HepG2 (cell line): ENCODE results near the gene SIGLEC10.

Experiments
- CTCF ChIP-seq: sonication (generic); formaldehyde crosslinking; IDR thresholded peaks from 2 replicates; pipeline ENCODE4 v1.5.0; 2020; ENCODE audit warnings: mild to moderate bottlenecking, missing genetic modification reagents, moderate library complexity
- MYNN ChIP-seq: sonication (generic); formaldehyde crosslinking; IDR thresholded peaks from 2 replicates; pipeline ENCODE4 v1.4.0; 2020; ENCODE audit warnings: mild to moderate bottlenecking, low read depth, missing genetic modification reagents
- NFYB ChIP-seq: sonication (generic); formaldehyde crosslinking; IDR thresholded peaks from 2 replicates; pipeline ENCODE4 v1.4.0; 2020; ENCODE audit warnings: missing genetic modification reagents
- PHF21A ChIP-seq: sonication (generic); formaldehyde crosslinking; IDR thresholded peaks from 2 replicates; pipeline ENCODE4 v1.5.0; 2020; ENCODE audit warnings: mild to moderate bottlenecking, missing genetic modification reagents
- RFX5 ChIP-seq: IDR thresholded peaks from 2 replicates; pipeline ENCODE4 v1.6.1; 2011; ENCODE audit warnings: low read depth, low read length, improper control_type of control experiment
- SP2 ChIP-seq: sonication (generic); formaldehyde crosslinking; IDR thresholded peaks from 2 replicates; pipeline ENCODE4 v1.5.1; 2020; ENCODE audit warnings: mild to moderate bottlenecking, missing genetic modification reagents
- SP4 ChIP-seq: sonication (generic); formaldehyde crosslinking; IDR thresholded peaks from 2 replicates; pipeline ENCODE4 v1.8.1; 2023; ENCODE audit warnings: mild to moderate bottlenecking, missing genetic modification reagents
- TAF1 ChIP-seq: sonication (generic); formaldehyde crosslinking; IDR thresholded peaks from 2 replicates; pipeline ENCODE4 v1.4.0; 2020; ENCODE audit warnings: missing genetic modification reagents
- ZFX ChIP-seq: sonication (generic); formaldehyde crosslinking; IDR thresholded peaks from 2 replicates; pipeline ENCODE4 v1.4.0; 2020; ENCODE audit warnings: mild to moderate bottlenecking, low read depth, missing genetic modification reagents, moderate library complexity
- ZNF12 ChIP-seq: sonication (generic); formaldehyde crosslinking; IDR thresholded peaks from 2 replicates; pipeline ENCODE4 v1.5.0; 2020; ENCODE audit warnings: missing genetic modification reagents
- ZNF326 ChIP-seq: sonication (generic); formaldehyde crosslinking; IDR thresholded peaks from 2 replicates; pipeline ENCODE4 v1.4.0; 2020; ENCODE audit warnings: missing genetic modification reagents, borderline replicate concordance
- TF ChIP-seq, protein P1 (sequence below): sonication (generic); formaldehyde crosslinking; IDR thresholded peaks from 2 replicates; pipeline ENCODE4 v1.4.0; 2020; ENCODE audit warnings: missing genetic modification reagents, mild to moderate bottlenecking, borderline replicate concordance
- TF ChIP-seq, protein P2 (sequence below): sonication (generic); formaldehyde crosslinking; IDR thresholded peaks from 2 replicates; pipeline ENCODE4 v1.8.1; 2023; ENCODE audit warnings: missing genetic modification reagents, inconsistent platforms, borderline replicate concordance

- TF ChIP-seq SP4 (CRISPR knock-in tag) (no peak), NFYB (peak; percentile 78), CTCF (CRISPR knock-in tag) (no peak), ZNF12 (no peak), PHF21A (CRISPR knock-in tag) (no peak), RFX5 (no peak; the same call in none of the 2 replicates), TAF1 (CRISPR knock-in tag) (peak; percentile 82), SP2 (CRISPR knock-in tag) (peak; percentile 85), ZFX (CRISPR knock-in tag) (peak; percentile 60; the same call in 1 of the 2 replicates), MYNN (CRISPR knock-in tag) (no peak), ZNF326 (no peak)
- TF ChIP-seq, protein P1, sequence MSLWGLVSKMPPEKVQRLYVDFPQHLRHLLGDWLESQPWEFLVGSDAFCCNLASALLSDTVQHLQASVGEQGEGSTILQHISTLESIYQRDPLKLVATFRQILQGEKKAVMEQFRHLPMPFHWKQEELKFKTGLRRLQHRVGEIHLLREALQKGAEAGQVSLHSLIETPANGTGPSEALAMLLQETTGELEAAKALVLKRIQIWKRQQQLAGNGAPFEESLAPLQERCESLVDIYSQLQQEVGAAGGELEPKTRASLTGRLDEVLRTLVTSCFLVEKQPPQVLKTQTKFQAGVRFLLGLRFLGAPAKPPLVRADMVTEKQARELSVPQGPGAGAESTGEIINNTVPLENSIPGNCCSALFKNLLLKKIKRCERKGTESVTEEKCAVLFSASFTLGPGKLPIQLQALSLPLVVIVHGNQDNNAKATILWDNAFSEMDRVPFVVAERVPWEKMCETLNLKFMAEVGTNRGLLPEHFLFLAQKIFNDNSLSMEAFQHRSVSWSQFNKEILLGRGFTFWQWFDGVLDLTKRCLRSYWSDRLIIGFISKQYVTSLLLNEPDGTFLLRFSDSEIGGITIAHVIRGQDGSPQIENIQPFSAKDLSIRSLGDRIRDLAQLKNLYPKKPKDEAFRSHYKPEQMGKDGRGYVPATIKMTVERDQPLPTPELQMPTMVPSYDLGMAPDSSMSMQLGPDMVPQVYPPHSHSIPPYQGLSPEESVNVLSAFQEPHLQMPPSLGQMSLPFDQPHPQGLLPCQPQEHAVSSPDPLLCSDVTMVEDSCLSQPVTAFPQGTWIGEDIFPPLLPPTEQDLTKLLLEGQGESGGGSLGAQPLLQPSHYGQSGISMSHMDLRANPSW (CRISPR knock-in tag), result no peak
- TF ChIP-seq, protein P2, sequence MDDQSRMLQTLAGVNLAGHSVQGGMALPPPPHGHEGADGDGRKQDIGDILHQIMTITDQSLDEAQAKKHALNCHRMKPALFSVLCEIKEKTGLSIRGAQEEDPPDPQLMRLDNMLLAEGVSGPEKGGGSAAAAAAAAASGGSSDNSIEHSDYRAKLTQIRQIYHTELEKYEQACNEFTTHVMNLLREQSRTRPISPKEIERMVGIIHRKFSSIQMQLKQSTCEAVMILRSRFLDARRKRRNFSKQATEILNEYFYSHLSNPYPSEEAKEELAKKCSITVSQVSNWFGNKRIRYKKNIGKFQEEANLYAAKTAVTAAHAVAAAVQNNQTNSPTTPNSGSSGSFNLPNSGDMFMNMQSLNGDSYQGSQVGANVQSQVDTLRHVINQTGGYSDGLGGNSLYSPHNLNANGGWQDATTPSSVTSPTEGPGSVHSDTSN (CRISPR knock-in tag), result no peak
Measured at GRCh38 chr19:51366389-51367254, 50.8 kb downstream of the SIGLEC10 start.
